IPS-15b (cell line): ENCODE results near the gene PINLYP.

ENCODE experiments used
- H3K27me3 ChIP-seq: one replicate; pipeline ENCODE4 v1.6.1; 2013; ENCODE audit warnings: low read length; ENCODE audit not compliant: control insufficient read depth, insufficient read depth
- H3K36me3 ChIP-seq: one replicate; pipeline ENCODE4 v1.6.1; 2013; ENCODE audit warnings: low read length; ENCODE audit not compliant: control insufficient read depth, insufficient read depth
- H3K4me1 ChIP-seq: one replicate; pipeline ENCODE4 v1.6.1; 2013; ENCODE audit warnings: mild to moderate bottlenecking, low read length; ENCODE audit not compliant: control insufficient read depth, insufficient read depth
- H3K4me3 ChIP-seq: one replicate; pipeline ENCODE4 v1.5.1; 2013; ENCODE audit warnings: low read depth, low read length
- H3K9ac ChIP-seq: one replicate; pipeline ENCODE4 v1.6.1; 2013; ENCODE audit warnings: low read depth, mild to moderate bottlenecking, low read length
- H3K9me3 ChIP-seq: one replicate; pipeline ENCODE4 v1.6.1; 2013; ENCODE audit warnings: mild to moderate bottlenecking, low read length; ENCODE audit not compliant: control insufficient read depth, insufficient read depth

Gene PINLYP

GRCh38 chr19:43553656-43554055, 21.9 kb upstream of the PINLYP start:
- H3K36me3 ChIP-seq: peaks cover 34% of the 10 kb centered on the region
- no peak overlapping the region for H3K9ac ChIP-seq
- H3K4me1 ChIP-seq: no peaks in the 10 kb centered on the region
- no peak overlapping the region for H3K4me3 ChIP-seq
- no peaks in the 10 kb centered on the region for H3K9me3 ChIP-seq
- H3K27me3 ChIP-seq: no peaks in the 10 kb centered on the region

GRCh38 chr19:43554317-43554895, 21.2 kb upstream of the PINLYP start:
- H3K9ac ChIP-seq: no peak overlapping the region
- H3K36me3 ChIP-seq: peaks cover 34% of the 10 kb centered on the region
- H3K27me3 ChIP-seq: no peaks in the 10 kb centered on the region
- no peaks in the 10 kb centered on the region for H3K4me1 ChIP-seq
- no peaks in the 10 kb centered on the region for H3K9me3 ChIP-seq
- H3K4me3 ChIP-seq: no peak overlapping the region

- H3K36me3 ChIP-seq: peaks cover 29% of the 10 kb centered on the region
- H3K9me3 ChIP-seq: no peaks in the 10 kb centered on the region
- H3K4me1 ChIP-seq: no peaks in the 10 kb centered on the region
These were observed 20.3 kb upstream of the PINLYP start for GRCh38 chr19:43555185-43555770.

GRCh38 chr19:43560687-43561086, 14.9 kb upstream of the PINLYP start:
- H3K36me3 ChIP-seq: peaks cover 12% of the 10 kb centered on the region
- H3K9ac ChIP-seq: no peak overlapping the region
- H3K9me3 ChIP-seq: no peaks in the 10 kb centered on the region
- H3K27me3 ChIP-seq: no peaks in the 10 kb centered on the region
- H3K4me3 ChIP-seq: no peak overlapping the region
- H3K4me1 ChIP-seq: no peaks in the 10 kb centered on the region

More at GRCh38 chr19:43555185-43555770, 20.3 kb upstream of the PINLYP start:
- no peak overlapping the region for H3K9ac ChIP-seq
- no peaks in the 10 kb centered on the region for H3K27me3 ChIP-seq
- no peak overlapping the region for H3K4me3 ChIP-seq

- Histone ChIP-seq H3K4me1 (no peaks in the 10 kb centered on the region), H3K9ac (no peak overlapping the region), H3K9me3 (no peaks in the 10 kb centered on the region), H3K27me3 (no peaks in the 10 kb centered on the region), H3K4me3 (no peak overlapping the region), H3K36me3 (peaks cover 12% of the 10 kb centered on the region)
These were observed 14.2 kb upstream of the PINLYP start for GRCh38 chr19:43561139-43561970.

GRCh38 chr19:43562226-43562697, 13.3 kb upstream of the PINLYP start:
- H3K9ac ChIP-seq: no peak overlapping the region
- no peaks in the 10 kb centered on the region for H3K27me3 ChIP-seq
- no peaks in the 10 kb centered on the region for H3K9me3 ChIP-seq
- no peaks in the 10 kb centered on the region for H3K4me1 ChIP-seq
- no peak overlapping the region for H3K4me3 ChIP-seq
- peaks cover 12% of the 10 kb centered on the region for H3K36me3 ChIP-seq

- Histone ChIP-seq H3K36me3 (peaks cover 12% of the 10 kb centered on the region), H3K4me1 (no peaks in the 10 kb centered on the region), H3K27me3 (no peaks in the 10 kb centered on the region), H3K4me3 (no peak overlapping the region), H3K9ac (no peak overlapping the region), H3K9me3 (no peaks in the 10 kb centered on the region)
These were observed 12.8 kb upstream of the PINLYP start for GRCh38 chr19:43562698-43563241.

- Histone ChIP-seq H3K9ac (no peak overlapping the region), H3K27me3 (no peaks in the 10 kb centered on the region), H3K9me3 (no peaks in the 10 kb centered on the region), H3K36me3 (peaks cover 12% of the 10 kb centered on the region), H3K4me3 (no peak overlapping the region), H3K4me1 (no peaks in the 10 kb centered on the region)
These were observed 11.7 kb upstream of the PINLYP start for GRCh38 chr19:43563816-43564457.

- H3K4me3 ChIP-seq: no peak overlapping the region
- H3K36me3 ChIP-seq: peaks cover 12% of the 10 kb centered on the region
- H3K4me1 ChIP-seq: no peaks in the 10 kb centered on the region
- no peak overlapping the region for H3K9ac ChIP-seq
- H3K9me3 ChIP-seq: no peaks in the 10 kb centered on the region
- no peaks in the 10 kb centered on the region for H3K27me3 ChIP-seq
These were observed 10.8 kb upstream of the PINLYP start for GRCh38 chr19:43564800-43565199.

GRCh38 chr19:43569657-43570056, 5.9 kb upstream of the PINLYP start:
- Histone ChIP-seq H3K36me3 (peaks cover 2% of the 10 kb centered on the region), H3K27me3 (no peaks in the 10 kb centered on the region), H3K4me3 (no peak overlapping the region), H3K9me3 (no peaks in the 10 kb centered on the region), H3K4me1 (peaks cover under 1% of the 10 kb centered on the region), H3K9ac (no peak overlapping the region)

- Histone ChIP-seq H3K4me1 (peaks cover 4% of the 10 kb centered on the region), H3K4me3 (no peak overlapping the region), H3K9ac (no peak overlapping the region), H3K9me3 (no peaks in the 10 kb centered on the region), H3K27me3 (no peaks in the 10 kb centered on the region), H3K36me3 (peaks cover 2% of the 10 kb centered on the region)
These were observed 5.3 kb upstream of the PINLYP start for GRCh38 chr19:43570174-43570791.
